Immature natural killer cell (primary cell): ENCODE measurements around the gene TTLL4. TPM values are rescaled to one million over a fixed set of nuclear protein-coding genes. Genes with fewer than 3 reads are reported as not detected.
A peak's percentile ranks its signal among the peaks of the same experiment; 100 is the strongest.

Experiments
- DNase-seq, 3 donors: peaks; one replicate each; pipeline ENCODE4 v3.0.0; 2022; ENCODE audit warnings: mixed read lengths in 1 of 3
- H3K27ac Mint-ChIP-seq, 6 donors: one replicate each; pipeline ENCODE4 v1.8.0; 2020; ENCODE audit warnings: mixed read lengths in 6 of 6, mild to moderate bottlenecking in 5 of 6, inconsistent platforms in 4 of 6, moderate library complexity in 3 of 6
- H3K27me3 Mint-ChIP-seq, 3 donors: one replicate each; pipeline ENCODE4 v1.8.0; 2020 to 2021; ENCODE audit warnings: low read depth in 3 of 3, mild to moderate bottlenecking in 3 of 3, mixed read lengths in 3 of 3, moderate library complexity in 3 of 3, inconsistent platforms in 1 of 3
- H3K36me3 Mint-ChIP-seq, 3 donors: one replicate each; pipeline ENCODE4 v1.8.0; 2020; ENCODE audit warnings: mixed read lengths in 3 of 3, inconsistent platforms in 2 of 3, mild to moderate bottlenecking in 2 of 3
- H3K4me1 Mint-ChIP-seq, 2 donors: one replicate each; pipeline ENCODE4 v1.8.0; 2020; ENCODE audit warnings: inconsistent platforms in 2 of 2, mild to moderate bottlenecking in 2 of 2, mixed read lengths in 2 of 2, moderate library complexity in 1 of 2
- H3K4me3 Mint-ChIP-seq, 5 donors: one replicate each; pipeline ENCODE4 v1.8.0; 2020; ENCODE audit warnings: mild to moderate bottlenecking in 5 of 5, mixed read lengths in 5 of 5, inconsistent platforms in 3 of 5, moderate library complexity in 3 of 5
- H3K9me3 Mint-ChIP-seq, 6 donors: one replicate each; pipeline ENCODE4 v1.8.0; 2020; ENCODE audit warnings: mild to moderate bottlenecking in 6 of 6, mixed read lengths in 6 of 6, inconsistent platforms in 4 of 6, moderate library complexity in 3 of 6
- polyA plus RNA-seq, 3 donors: library from polyadenylated mRNA; unstranded; fragments of 300-500 nt; fragmentation: Illumina TruSeq; gene quantifications; one replicate each; pipeline ENCODE4 v1.2.3, GENCODE V29; 2021

Gene TTLL4
- polyA plus RNA-seq, 3 donors from 2014 or later: 0.14 to 5.4 (median 3.8) TPM

DNA sequence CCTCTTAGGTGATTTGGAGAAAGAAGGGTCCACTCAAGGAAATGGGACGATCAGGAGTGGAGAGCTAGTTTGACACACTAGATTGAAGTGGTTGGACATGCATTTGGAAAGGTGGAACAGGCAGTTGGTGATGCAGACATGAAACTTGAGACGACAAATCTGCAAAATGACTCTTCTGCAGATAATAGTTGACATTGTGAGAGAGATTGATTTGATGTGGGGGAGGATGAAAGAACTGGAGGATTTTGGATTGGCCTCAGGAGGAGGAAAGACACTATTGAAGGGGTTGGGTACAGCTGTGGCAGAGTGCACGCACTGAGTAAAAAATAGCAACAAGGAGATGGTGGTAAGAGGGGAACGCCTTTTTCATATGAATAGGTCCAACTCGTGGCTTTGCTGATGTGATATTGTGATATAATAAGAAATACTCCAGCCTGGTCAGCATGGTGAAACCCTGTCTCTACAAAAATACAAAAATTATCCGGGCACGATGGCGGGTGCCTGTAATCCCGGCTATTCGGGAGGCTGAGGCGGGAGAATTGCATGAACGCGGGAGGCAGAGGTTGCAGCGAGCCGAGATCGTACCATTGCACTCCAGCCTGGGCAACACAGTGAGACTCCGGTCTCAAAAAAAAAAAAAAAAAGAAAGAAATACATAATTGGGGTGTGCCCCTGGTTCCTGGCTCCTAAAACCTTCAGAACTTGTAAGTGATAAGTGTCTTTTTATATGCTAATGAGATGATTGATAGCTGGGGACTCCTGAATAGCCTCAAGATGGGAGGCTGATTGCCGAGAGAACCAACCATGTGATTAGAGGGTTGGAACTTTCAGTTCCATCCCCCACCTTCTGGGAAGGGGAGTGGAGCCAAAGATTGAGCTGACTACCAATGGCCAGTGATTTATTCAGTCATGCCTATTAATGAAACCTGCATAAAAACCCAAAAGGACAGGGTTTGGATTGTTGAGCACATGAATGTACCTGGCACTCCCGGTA, 9.7 kb downstream of the TTLL4 start:
- Mint-ChIP-seq H3K4me3 (no peak overlapping the region), H3K27me3 (peaks cover 0 to 2% (median 0%) of the 10 kb centered on the region in 3 donors), H3K4me1 (peaks cover 1 to 6% of the 10 kb centered on the region in 2 donors), H3K9me3 (no peaks in the 10 kb centered on the region), H3K27ac (no peak overlapping the region), H3K36me3 (peaks cover 4 to 17% (median 4%) of the 10 kb centered on the region in 3 donors)
- no peak for DNase-seq

DNA sequence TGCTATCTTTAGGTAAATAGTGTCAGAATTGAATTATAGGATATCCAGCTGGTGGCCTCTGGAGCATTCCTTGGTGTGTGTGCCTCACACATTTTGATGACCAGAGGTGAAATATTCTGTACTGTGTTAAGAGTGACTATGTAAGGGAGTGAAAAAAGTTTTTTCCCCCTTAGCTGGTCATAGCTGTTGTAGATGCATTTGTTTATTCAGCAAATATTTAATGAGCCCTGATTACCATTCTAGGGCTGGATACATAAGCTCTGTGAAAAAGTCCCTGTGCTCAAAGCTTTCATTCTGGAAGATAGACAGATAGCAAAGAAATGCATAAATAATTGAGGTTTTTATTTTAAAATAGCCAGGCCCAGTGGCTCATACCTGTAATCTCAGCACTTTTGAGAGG, 10.9 kb downstream of the TTLL4 start:
- Mint-ChIP-seq H3K4me1 (peaks cover 1 to 6% of the 10 kb centered on the region in 2 donors), H3K4me3 (no peak overlapping the region), H3K27me3 (peaks cover 0 to 4% (median 0%) of the 10 kb centered on the region in 3 donors), H3K9me3 (peaks cover 7 to 9% (median 9%) of the 10 kb centered on the region in 6 donors), H3K36me3 (peaks cover 0 to 20% (median 7%) of the 10 kb centered on the region in 3 donors), H3K27ac (no peak overlapping the region)
- no peak for DNase-seq

DNA sequence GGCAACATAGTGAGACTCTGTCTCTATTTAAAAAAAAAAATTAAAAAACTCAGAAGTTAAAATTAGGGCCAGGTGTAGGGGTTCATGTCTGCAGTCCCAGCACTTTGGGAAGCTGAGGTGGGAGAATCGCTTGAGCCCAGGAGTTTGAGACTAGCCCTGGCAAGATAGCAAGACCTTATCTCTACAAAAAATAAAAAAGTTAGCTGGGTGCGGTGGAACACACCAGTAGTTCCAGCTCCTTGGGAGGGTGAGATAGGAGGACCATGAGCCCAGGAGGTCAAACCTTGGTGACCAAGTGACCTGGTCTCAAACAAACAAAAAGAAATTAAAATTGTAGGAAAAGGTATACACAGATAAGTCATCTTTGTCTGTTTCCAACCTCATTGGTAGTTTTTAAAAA, 11.3 kb downstream of the TTLL4 start:
- peaks cover 0 to 4% (median 0%) of the 10 kb centered on the region in 3 donors for H3K27me3 Mint-ChIP-seq
- H3K36me3 Mint-ChIP-seq: peaks cover 0 to 20% (median 7%) of the 10 kb centered on the region in 3 donors
- H3K4me1 Mint-ChIP-seq: peaks cover 1 to 6% of the 10 kb centered on the region in 2 donors
- no peak overlapping the region for H3K4me3 Mint-ChIP-seq
- H3K9me3 Mint-ChIP-seq: peaks cover 8 to 13% (median 10%) of the 10 kb centered on the region in 6 donors
- DNase-seq: no peak
- no peak overlapping the region for H3K27ac Mint-ChIP-seq

DNA sequence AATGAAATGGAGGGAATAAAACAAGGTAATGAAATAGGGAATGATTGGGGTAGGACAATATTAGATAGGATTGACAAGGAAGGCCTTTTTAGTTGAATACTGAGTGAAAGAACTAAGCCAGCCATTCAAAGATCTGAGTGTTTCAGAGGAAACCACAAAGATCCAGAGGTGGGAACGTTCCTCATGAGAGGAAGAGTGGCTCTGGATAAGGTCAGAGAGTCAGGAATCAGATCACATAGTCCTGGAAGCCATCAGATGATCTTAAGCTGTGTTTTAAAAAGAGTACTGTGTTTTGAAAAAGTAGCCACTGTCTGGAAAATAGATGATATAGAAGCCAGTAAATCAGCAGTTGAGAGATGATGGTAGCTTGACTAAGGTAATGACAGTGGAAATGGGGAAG, 11.8 kb downstream of the TTLL4 start:
- Mint-ChIP-seq H3K36me3 (peaks cover 0 to 19% (median 7%) of the 10 kb centered on the region in 3 donors), H3K27ac (peak overlapping the region in 3 of 6 donors; percentile 35 to 63 (median 41))

DNA sequence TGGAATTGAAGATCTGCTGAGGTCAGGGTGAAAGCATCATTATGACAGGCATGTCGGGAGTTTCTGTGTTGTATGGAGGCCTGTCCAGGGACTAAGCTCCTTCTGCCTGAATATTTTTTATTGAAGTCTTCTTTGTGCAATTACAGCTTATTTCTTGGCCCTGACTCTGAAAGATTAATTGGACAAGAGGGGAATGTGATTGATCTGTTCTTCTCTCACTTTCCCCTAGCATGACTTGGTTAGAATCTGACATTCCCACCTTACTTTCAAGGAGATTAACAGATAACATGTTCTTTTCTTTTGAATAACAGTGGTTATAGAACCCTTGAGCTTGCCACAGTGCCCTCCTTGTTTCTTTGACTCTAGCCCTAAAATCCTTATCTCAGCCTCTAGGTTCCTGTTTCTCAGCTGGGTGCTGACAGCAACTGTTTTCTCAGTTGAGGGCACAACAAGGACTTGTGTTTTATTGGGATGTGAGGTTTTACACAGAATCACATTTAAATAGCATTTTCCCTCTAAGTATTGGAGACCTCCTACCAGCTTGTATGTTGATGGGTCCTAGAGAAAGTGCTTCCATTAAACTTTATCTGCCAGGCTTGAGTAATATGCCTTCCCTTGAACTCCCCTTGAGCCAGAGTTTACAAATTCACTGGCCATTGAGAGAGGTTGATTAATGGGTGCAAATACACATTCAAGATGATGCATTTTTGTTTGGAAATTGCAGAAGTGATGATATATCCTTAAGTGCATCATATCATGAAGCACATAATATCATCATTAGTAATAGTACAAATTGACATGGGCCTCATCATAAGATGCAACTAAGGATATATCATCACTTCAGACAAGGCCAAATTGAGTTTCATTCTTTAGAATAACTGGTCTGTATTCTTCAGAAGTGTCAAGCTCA, 12.5 kb downstream of the TTLL4 start:
- Mint-ChIP-seq H3K27me3 (peaks cover 0 to 6% (median 0%) of the 10 kb centered on the region in 3 donors), H3K9me3 (peaks cover 12 to 19% (median 16%) of the 10 kb centered on the region in 6 donors), H3K36me3 (peaks cover 4 to 21% (median 12%) of the 10 kb centered on the region in 3 donors), H3K4me1 (peaks cover 3 to 12% of the 10 kb centered on the region in 2 donors), H3K4me3 (no peak overlapping the region), H3K27ac (peak overlapping the region in 3 of 6 donors; percentile 5 to 44 (median 41))
- no peak for DNase-seq

More for the DNA sequence above, 11.8 kb downstream of the TTLL4 start:
- peaks cover 0 to 6% (median 0%) of the 10 kb centered on the region in 3 donors for H3K27me3 Mint-ChIP-seq
- H3K4me3 Mint-ChIP-seq: no peak overlapping the region
- peaks cover 10 to 16% (median 13%) of the 10 kb centered on the region in 6 donors for H3K9me3 Mint-ChIP-seq
- H3K4me1 Mint-ChIP-seq: peaks cover 1 to 6% of the 10 kb centered on the region in 2 donors
- no peak for DNase-seq

DNA sequence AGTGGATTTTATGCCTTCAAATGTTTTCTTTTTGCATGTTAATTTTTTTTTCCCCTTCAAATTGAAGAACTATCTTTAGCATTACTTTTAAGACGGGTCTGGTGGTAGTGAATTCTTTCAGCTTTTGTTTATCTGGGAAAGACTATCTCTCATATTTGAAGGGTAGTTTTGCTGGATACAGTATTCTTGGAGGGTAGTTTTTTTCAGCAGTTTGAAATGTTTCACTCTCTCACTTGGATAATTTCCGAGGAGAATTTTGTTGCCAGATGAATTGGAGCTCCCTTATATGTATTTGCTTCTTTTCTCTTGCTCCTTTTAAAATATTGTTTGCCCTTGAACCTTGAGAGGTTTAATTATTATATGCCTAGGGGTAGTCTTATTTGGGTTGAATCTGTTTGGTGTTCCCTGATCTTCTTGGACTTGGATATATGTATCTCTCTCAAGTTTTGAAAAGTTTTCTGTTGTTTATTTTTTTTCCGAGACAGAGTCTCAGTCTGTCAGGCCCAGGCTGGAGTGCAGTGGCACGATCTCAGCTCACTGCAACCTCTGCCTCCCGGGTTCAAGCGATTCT, 15.5 kb downstream of the TTLL4 start:
- Mint-ChIP-seq H3K27me3 (peaks cover 0 to 3% (median 0%) of the 10 kb centered on the region in 3 donors), H3K27ac (no peak overlapping the region), H3K9me3 (peaks cover 12 to 19% (median 16%) of the 10 kb centered on the region in 6 donors), H3K4me3 (no peak overlapping the region), H3K4me1 (peaks cover 3 to 12% of the 10 kb centered on the region in 2 donors), H3K36me3 (peaks cover 8 to 23% (median 19%) of the 10 kb centered on the region in 3 donors)
- no peak for DNase-seq

DNA sequence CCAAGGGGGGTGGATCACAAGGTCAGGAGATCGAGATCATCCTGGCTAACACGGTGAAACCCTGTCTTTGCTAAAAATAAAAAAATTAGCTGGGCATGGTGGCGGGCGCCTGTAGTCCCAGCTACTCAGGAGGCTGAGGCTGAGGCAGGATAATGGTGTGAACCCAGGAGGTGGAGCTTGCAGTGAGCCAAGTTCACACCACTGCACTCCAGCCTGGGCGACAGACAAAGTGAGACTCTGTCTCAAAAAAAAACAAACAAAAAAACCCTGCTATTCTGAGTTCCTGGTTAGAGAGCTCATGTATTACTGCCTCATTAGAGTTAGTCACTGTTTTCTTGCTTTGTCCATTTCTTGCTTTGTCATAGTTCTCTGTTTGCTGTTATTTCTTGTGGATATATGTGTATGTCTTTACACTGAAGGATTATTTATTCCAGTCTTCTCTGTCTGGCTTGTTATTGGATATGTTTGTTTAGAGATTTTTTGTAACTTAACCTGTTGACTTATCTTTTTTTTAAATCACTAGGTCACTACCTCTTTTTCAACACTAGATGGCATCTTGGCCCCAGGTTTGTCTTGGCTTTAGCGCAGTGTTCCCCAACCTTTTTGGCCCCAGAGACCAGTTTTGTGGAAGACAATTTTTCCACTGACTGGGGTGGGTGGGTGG, 17.0 kb downstream of the TTLL4 start:
- Mint-ChIP-seq H3K4me3 (no peak overlapping the region), H3K27ac (no peak overlapping the region), H3K9me3 (peaks cover 12 to 19% (median 16%) of the 10 kb centered on the region in 6 donors), H3K4me1 (peaks cover 7 to 12% of the 10 kb centered on the region in 2 donors), H3K27me3 (peaks cover 0 to 3% (median 0%) of the 10 kb centered on the region in 3 donors), H3K36me3 (peaks cover 8 to 23% (median 19%) of the 10 kb centered on the region in 3 donors)
- no peak for DNase-seq

DNA sequence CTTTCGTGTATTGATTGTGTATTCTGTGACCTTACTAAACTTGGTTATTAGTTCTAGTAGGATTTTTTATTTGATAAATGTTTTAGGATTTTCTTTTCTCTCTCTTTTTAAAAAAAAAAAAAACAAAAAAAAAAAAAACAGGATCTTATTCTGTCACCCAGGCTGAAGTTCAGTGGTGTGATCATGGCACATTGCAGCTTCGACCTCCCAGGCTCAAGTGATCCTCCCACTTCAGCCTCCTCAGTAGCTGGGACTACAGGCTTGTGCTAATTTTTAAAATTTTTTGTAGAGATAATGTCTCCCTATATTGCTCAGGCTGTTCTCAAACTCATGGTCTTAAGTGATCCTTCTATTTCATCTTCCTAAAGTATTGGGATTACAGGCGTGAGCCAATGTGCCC, 19.0 kb downstream of the TTLL4 start:
- peaks cover 11 to 26% (median 19%) of the 10 kb centered on the region in 3 donors for H3K36me3 Mint-ChIP-seq
- no peak overlapping the region for H3K4me3 Mint-ChIP-seq
- peaks cover 0 to 3% (median 0%) of the 10 kb centered on the region in 3 donors for H3K27me3 Mint-ChIP-seq
- no peak overlapping the region for H3K27ac Mint-ChIP-seq
- peaks cover 12 to 19% (median 16%) of the 10 kb centered on the region in 6 donors for H3K9me3 Mint-ChIP-seq
- DNase-seq: no peak
- peaks cover 19 to 23% of the 10 kb centered on the region in 2 donors for H3K4me1 Mint-ChIP-seq

DNA sequence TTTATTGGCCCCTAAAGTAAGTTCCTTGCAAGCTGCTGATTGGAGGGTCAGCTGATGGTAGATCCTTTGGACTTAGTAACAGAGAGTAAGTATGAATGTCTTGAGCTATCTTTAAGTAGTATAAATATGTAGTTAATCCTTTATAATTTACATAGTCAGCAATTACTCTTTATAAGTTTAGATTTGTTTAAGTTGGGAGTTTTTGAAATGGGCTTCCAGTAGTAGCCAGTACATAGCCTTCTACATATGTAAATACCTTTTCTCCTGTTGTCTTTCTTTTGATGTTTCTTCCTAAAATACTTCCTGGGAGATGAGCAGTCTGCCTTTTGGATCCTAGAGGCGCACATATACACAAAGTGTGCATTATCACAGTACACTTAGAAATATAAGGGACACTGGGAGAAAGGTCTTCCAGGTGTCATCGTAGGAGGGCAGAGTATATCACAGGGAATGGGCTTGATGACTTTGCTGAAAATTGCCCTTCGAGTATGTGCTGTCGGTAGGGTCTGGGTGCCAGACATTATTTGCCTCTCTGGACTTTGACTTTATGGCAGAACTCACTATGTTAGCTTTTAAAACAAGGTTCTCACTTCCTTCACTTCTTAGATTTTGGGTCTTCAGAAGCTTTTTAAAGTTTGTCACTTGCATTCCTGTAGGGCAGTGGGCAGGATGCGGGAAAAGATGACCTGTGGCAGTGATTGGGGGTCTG, 21.6 kb downstream of the TTLL4 start:
- peaks cover 19 to 23% of the 10 kb centered on the region in 2 donors for H3K4me1 Mint-ChIP-seq
- peak overlapping the region in 1 of 6 donors; percentile 43 for H3K27ac Mint-ChIP-seq
- H3K4me3 Mint-ChIP-seq: no peak overlapping the region
- peaks cover 2 to 6% (median 3%) of the 10 kb centered on the region in 6 donors for H3K9me3 Mint-ChIP-seq
- peaks cover 0 to 2% (median 0%) of the 10 kb centered on the region in 3 donors for H3K27me3 Mint-ChIP-seq
- DNase-seq: no peak
- H3K36me3 Mint-ChIP-seq: peaks cover 11 to 18% (median 13%) of the 10 kb centered on the region in 3 donors

DNA sequence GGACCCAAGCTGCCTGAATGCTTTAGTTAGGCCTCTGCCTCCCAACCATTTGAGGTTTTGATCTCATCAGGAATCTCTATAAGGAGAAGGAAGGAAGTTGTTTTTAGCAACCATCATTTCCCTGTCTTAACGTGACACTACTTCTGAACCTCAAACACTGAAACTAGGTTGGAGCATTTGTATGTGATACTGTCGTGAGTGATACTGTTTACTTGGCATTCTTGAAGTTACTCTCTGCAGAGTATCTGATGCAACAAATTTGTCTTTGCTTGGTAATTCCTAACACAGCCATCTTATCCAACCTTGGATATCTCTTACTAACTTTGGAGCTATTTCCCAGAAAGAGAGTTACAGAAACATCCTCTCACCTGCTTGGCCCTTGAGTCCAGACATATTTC, 22.1 kb downstream of the TTLL4 start:
- Mint-ChIP-seq H3K27ac (no peak overlapping the region), H3K9me3 (peaks cover under 1 to 2% (median under 1%) of the 10 kb centered on the region in 6 donors), H3K36me3 (peaks cover 9 to 16% (median 12%) of the 10 kb centered on the region in 3 donors), H3K4me1 (peaks cover 18 to 20% of the 10 kb centered on the region in 2 donors), H3K4me3 (no peak overlapping the region), H3K27me3 (peaks cover 0 to 2% (median 0%) of the 10 kb centered on the region in 3 donors)
- DNase-seq: no peak

DNA sequence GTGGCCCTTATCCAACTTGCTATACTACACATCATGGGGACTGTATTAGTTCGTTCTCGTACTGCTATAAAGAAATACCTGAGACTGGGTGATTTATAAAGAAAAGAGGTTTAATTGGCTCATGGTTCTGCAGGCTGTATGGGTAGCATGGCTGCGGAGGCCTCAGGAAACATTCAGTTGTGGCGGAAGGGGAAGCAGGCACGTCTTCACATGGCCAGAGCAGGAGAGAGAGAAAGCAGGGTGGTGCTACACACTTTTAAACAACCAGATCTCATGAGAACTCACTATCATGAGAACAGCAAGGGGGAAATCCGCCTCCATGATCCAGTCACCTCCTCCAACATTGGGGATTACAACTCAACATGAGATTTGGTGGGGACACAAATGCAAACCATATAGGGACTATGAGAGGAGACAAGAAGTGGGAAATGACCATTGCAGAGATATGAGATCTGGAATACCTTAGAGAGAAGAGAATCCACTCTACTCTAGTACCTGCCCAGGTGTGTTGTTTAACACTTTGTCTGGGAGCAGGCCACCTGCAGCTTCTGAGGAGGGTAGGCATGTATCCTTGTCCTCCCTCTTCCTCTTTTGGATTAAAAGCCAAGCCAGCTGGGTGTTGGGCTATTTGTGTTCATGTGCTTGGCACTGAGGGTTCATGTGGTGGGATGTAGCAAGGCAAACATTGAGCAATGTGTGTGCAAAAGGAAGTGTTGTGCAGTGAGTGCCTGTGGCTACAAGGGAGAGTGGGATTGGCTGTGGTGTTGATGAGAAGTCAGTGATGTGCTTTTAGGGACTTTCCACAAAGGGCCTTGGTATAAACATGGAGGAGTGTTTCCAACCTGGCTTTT, 22.8 kb downstream of the TTLL4 start:
- Mint-ChIP-seq H3K4me1 (peaks cover 17% of the 10 kb centered on the region in 2 donors), H3K4me3 (no peak overlapping the region), H3K9me3 (no peaks in the 10 kb centered on the region), H3K27ac (peak overlapping the region in 3 of 6 donors; percentile 21 to 31 (median 21)), H3K36me3 (peaks cover 12 to 18% (median 15%) of the 10 kb centered on the region in 3 donors), H3K27me3 (peaks cover 0 to 2% (median 0%) of the 10 kb centered on the region in 3 donors)
- DNase-seq: peak in 1 of 3 donors; percentile 5
